ENCODE results near the gene MACROD2.
"Not testable (repeated sequence)": the region's sequence is repeated elsewhere in the genome, so short reads cannot be mapped to it uniquely, and the experiment has no call there.

Gene MACROD2

GRCh38 chr20:15515691-15516090, 1520.4 kb downstream of the MACROD2 start:
- DNase-seq, result no peak

- no peak for DNase-seq
Measured at GRCh38 chr20:15520930-15521524, 1525.7 kb downstream of the MACROD2 start.

DNA sequence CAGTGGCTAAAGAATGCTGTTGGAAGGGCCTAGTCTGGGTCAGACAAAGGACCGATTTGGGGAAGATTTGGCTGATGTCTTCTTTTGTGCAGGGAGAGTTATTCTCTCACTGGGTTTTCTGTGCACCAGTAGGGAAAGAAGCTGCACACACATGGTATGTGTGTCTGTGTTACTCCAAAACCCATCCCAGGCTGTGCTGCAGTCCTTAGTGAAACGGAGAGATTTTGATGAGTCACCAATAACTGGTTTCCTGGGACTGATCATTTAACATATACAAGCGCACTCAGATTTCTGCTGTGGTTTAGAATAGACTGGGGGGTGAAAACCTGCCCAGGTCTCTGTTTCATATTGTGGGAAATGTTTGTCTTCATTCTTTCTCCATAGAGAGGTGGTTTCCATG, 1528.1 kb downstream of the MACROD2 start:
- no peak for DNase-seq

DNA sequence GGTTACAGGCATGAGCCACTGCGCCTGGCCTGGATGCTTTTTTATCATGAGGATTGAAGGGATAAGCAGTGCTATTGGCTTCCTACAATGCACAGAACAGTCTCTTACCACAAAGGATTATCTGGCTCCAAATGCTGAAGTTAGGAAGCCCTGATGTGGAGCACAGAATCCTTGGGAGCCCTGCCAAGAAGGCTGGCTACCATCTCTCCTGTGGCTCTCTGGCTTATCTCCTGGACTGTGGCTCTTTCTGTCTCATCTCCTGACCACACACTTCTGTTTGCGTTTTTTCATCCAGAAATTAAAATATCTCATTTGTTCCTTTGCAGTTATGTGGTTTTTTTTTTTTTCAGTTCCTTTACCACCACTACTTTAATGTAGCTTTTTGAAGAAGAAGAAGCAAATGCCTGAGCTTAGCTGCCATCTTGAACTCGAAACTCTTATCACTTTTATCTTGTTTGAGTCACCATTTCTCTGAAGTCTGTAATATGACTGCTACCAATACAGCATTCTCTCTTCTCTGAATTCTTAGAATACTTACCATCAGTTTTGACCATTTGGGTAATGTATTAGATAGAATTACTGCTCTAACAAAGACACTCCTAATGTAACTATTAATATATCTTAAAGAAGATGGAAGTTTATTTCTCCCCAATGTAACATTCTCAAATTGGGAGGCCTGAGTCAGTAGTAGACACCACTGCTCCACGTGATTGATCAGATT, 1533.2 kb downstream of the MACROD2 start:
- DNase-seq, result no peak

DNA sequence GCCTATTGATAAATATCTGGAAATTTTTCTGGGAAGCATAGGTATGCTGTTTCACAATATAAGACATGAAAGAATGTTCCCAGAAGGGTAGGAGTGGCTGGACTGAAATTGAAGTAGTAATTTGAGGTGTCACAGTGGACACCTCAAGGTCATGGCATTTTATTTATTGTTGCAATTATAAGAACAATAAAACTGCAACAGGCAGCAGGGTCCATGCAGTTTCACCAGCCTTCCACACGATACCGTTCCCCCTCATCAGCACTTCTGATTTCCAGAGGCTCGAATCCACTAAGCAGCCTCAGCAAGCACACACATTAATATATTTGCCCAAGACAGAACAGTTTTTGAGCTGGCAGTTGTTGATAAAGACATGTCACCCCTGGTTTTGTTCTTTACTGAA, 1540.5 kb downstream of the MACROD2 start:
- no peak for DNase-seq

- not testable (repeated sequence) for DNase-seq
Measured at GRCh38 chr20:15537200-15537599, 1541.9 kb downstream of the MACROD2 start.

- DNase-seq, result no peak
Measured at GRCh38 chr20:15542655-15543054, 1547.3 kb downstream of the MACROD2 start.

DNA sequence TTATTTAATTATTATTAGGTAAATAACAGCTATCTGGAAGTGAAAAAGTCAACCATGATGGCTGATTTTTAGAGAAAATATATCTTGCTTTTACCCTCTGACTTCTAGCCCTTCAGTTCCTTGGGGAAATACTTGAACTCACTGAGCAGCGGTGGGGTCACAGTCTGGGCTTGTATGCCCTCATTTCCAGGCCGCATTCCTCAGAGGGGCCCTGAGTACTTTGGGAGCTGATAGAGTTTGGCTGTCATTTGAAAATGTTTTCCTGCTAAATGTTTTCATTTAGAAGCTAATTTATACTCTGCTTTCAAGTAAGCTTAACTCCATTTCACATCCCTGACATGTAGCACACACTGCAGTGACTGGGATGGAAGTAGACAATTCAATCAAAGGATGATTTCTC, 1549.4 kb downstream of the MACROD2 start:
- DNase-seq, result no peak

- no peak for DNase-seq
Measured at GRCh38 chr20:15546525-15547023, 1551.3 kb downstream of the MACROD2 start.

GRCh38 chr20:15547119-15547518, 1551.8 kb downstream of the MACROD2 start:
- DNase-seq, result no peak

DNA sequence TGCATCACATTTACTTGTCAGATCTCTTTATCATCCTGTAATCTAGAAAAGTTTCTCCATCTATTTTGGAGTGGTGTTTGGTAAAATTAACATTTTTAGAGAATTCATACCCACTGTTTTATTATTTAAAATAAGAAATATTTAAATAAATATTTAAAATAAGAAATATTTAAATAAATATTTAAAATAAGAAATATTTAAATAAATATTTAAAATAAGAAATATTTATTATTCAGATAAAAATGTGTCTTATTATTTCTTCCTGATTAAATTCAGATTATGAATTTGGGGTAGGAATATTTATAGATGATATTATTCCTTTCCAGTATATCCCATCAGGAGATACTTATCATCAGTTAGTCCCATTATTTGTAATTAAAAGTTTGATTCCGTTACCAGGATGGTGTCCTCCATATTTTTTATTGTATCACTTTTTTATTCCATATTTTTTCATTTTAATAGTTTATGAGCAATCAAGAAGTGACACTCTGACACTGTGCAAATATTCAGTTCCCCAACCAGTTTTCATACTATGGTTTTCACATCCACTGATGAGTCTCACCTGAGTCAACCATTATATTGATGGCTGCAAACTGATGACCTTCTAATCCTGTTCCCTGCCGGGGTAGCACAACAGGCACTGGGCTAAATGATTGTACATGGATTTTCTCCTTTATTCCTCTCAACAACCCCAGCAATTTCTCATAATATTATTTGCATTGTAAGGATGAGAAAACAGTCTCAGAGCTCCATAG, 1555.0 kb downstream of the MACROD2 start:
- no peak for DNase-seq

GRCh38 chr20:15555913-15556312, 1560.6 kb downstream of the MACROD2 start:
- DNase-seq, result no peak

- DNase-seq, result no peak
Measured at GRCh38 chr20:15556869-15557268, 1561.6 kb downstream of the MACROD2 start.

DNA sequence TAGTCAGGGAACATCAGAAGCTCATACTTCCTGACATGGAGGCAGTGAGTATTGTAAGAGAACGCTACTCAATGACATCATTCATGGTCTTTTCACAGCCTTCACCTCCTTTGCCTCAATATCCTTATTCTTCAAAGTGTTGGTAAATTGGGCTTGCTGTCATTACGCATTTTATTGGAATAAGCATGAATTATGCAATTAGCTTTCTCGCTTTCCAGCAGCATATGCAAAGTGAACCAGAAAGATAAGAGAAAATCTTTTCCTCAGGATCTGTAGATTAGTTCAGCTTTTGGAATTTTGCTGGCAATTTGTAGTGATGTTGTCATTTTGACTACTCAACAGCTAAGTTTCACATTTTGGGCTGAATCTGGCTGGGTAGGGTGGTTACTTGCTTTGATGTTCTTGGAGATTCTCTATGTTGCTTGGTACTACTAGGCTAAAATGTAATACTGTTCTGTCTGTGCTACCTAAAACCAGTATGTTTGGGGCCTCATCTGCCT, 1565.8 kb downstream of the MACROD2 start:
- no peak for DNase-seq

GRCh38 chr20:15561707-15562404, 1566.5 kb downstream of the MACROD2 start:
- DNase-seq, result no peak

GRCh38 chr20:15563836-15564235, 1568.5 kb downstream of the MACROD2 start:
- DNase-seq, result no peak

DNA sequence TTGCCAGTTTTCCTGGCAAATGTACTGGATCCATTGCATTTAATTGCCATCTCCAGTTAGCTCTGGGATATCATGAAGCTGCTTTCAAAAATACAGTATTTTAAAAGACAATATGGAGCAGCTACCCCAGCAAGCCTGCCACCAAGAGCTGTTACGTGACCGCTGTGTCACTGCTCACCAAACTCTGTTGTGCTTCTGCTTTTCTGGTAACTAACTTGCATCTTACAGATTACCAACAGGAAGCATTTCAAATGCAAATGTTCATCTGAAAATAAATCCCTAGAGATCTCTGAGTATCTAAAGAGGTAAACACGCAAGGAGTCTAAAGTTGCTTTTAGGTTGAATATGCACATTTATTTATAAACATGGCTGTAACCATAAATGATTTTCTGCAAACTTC, 1569.7 kb downstream of the MACROD2 start:
- DNase-seq, result no peak

- DNase-seq, result no peak
Measured at GRCh38 chr20:15565786-15566185, 1570.5 kb downstream of the MACROD2 start.

GRCh38 chr20:15567219-15567618, 1571.9 kb downstream of the MACROD2 start:
- DNase-seq, result no peak

DNA sequence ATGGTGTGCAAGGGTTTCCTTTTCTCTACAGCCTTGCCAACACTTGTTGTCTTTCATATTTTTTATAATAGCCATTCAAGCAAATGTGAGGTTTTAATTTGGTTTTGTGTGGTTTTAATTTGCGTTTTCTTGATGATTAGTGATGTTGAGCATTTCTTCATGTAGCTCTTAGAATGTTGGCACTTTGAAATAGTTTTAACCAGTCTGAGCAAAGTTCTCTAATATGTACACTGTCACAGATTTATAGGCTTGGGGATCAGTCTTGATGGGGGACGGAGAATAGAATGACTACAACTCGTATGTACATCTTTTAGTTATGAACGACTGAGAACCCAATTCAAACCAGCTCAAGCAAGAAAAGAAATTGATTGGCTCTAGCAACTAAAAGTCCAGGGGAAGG, 1574.8 kb downstream of the MACROD2 start:
- DNase-seq, result no peak

DNA sequence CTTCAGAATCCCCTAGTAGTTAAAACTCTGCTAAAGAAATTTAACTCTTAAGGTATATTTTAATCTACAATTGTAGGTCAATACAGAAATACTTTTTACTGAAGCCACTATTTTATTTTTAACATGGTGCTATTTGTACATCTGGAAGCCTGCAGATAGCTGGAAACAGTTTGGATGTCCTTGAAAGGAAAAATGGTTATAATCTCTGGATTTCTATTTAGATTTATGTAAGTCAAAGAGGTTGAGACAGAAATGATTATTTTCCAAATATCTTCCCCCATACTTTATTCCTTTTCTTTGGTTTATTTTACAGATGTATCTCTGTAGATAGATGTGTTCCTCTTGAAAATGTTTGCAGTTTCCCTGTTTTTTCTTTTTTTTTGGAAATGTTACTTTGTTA, 1575.7 kb downstream of the MACROD2 start:
- no peak for DNase-seq

DNA sequence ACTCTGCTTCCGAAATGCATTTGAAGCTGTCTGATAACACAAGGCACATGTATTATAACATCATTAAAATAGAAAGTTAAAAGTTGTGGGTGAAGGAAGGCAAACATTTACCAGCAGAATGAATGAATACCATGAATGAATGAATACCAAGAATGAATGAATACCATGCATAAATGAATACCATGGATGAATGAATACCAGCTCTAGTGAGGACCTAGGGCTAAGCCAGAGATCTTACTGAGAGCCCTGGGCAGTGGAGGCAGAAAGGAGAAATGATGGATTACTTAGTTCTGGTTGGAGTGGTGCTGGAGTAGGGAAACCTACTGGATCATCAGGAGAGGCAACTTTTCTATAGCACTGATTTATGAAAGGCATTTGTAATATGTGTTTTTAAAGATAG, 1579.9 kb downstream of the MACROD2 start:
- no peak for DNase-seq

- no peak for DNase-seq
Measured at GRCh38 chr20:15576411-15576810, 1581.1 kb downstream of the MACROD2 start.

Data from HCEC 1CT (cell line).